Activated T-cell treated with anti-CD3 and anti-CD28 coated beads for 1 hour (primary cell): Measurements from ENCODE around the gene TMX1.

Experiments used
- DNase-seq: peaks from one replicate; pipeline ENCODE4 v3.0.0-alpha.2; 2020; ENCODE audit warnings: low read depth

The TMX1 gene

GRCh38 chr14:51242545-51243490 lies 2.8 kb downstream of the TMX1 start:
- no peak for DNase-seq

- DNase-seq: no peak
These were observed 4.5 kb downstream of the TMX1 start for GRCh38 chr14:51244591-51244990.

GRCh38 chr14:51246032-51246431 lies 6.0 kb downstream of the TMX1 start:
- no peak for DNase-seq

- DNase-seq: no peak
These were observed 8.3 kb downstream of the TMX1 start for GRCh38 chr14:51248016-51248987.

GRCh38 chr14:51251486-51251885 lies 11.4 kb downstream of the TMX1 start:
- DNase-seq: no peak

DNA sequence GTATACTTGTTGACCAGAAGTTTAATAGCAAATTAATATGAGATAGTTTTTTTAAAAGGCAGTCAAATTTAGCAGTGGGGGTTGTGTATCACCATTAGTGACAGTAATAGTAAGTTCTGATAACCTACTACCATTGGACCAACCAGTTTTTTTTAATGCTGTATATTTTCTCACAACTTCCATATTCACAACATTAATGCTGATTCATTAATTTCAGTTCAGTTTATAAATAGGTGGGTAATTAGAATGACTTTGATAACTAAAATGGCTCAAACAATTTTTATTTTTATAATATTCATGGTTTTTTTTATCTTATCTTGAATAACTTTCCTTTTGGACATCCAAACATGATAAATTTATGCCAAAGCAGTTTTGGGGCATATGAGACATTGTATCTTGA lies 13.8 kb downstream of the TMX1 start:
- no peak for DNase-seq

- no peak for DNase-seq
These were observed 18.2 kb downstream of the TMX1 start for GRCh38 chr14:51258280-51258679.

GRCh38 chr14:51258788-51259187 lies 18.7 kb downstream of the TMX1 start:
- no peak for DNase-seq

DNA sequence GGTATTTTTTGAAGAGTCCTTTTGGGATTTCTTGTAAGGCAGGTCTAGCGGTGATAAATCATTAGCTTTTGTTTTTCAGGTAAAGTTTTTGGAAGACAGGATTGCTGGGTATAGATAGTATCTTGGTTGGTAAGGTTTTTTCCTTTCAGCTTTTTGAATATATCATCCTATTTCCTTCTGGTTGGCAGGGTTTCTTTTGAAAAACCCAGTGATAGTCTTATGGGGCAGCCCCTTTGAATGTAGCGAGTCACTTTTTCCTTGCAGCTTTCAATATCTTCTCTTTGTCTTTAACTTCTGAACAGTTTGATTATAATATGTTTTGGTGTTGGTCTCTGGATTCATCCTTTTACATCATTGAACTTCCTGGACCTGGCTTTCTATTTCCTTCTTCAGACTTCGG lies 20.2 kb downstream of the TMX1 start:
- no peak for DNase-seq

DNA sequence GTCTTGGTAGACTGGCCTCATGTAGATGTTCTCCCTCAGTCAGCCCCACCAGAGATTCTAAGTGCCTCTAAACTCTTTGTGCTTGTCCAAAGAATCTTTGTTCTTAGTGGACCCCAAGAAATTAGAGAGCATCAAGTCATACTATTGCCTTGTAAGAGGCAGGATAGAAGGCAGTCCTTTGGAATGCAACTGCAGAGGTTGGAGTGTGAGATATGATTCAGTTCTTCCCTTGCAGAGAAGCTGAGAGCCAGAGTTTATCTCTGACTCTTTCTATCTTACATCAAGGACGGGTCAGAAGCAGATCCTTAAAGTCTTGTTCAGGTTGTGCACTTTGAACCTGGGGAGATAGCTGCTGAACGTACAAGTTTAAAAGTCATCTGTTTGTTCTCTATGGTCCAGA lies 21.1 kb downstream of the TMX1 start:
- DNase-seq: no peak

- DNase-seq: no peak
These were observed 22.8 kb downstream of the TMX1 start for GRCh38 chr14:51262868-51263267.

GRCh38 chr14:51269634-51270033 lies 29.6 kb downstream of the TMX1 start:
- no peak for DNase-seq

DNA sequence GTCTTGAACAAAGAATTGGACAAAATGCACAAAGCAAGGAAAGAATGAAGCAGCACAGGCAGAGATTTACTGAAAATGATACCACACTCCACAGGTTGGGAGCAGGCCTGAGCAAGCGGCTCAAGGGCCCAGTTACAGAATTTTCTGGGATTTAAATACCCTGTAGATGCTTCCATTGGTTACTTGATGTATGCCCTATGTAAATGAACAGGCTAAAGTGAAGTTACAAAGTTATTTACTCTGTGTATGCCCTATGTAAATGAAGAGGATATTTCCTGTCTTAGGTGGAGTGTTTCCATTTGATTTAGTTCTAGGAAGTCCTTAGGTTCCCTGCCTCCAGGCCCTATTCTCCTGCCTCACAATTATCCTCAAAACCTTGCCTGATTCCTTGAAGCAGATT lies 36.6 kb downstream of the TMX1 start:
- no peak for DNase-seq

GRCh38 chr14:51277753-51278415 lies 37.8 kb downstream of the TMX1 start:
- DNase-seq: no peak

DNA sequence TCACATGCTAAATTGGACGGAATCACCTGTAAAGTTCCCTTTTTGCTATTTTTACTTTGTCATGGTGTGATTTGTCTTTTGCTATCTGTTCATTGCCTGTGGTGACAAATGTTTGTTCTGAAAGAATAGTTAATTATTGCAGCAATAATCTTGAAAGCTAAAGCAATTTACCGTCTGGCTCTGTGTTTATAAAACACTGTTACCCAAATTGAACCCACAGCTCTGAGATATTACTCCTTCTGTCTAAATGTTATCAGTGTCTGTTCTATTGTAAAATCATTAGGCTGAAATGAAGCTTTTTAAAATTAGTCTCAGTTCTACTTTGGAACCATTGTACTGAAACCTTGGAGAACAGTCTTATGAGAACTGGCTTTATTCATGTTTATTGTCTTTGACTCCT lies 42.5 kb downstream of the TMX1 start:
- no peak for DNase-seq

- no peak for DNase-seq
These were observed 43.5 kb downstream of the TMX1 start for GRCh38 chr14:51283402-51284085.

DNA sequence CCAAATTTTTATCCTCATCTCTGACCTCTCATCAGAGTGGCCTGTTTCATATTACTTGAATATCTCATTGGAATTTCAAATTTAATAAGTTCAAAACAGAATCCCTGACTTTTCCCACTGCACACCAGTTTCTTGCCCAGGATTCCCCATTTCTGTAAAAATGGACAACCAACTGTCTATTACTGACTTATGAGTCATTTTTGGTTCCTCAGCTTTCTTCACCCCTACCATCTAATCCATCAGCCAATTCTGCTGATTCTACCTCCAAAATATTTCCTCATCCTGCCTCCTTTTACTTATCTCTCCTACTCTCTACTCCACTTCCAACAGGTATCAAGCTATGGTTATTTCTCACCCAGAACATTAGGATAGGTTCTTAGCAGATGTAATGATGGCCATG lies 44.2 kb downstream of the TMX1 start:
- DNase-seq: no peak

GRCh38 chr14:51285120-51285519 lies 45.1 kb downstream of the TMX1 start:
- no peak for DNase-seq

- DNase-seq: no peak
These were observed 49.1 kb downstream of the TMX1 start for GRCh38 chr14:51289169-51289568.

DNA sequence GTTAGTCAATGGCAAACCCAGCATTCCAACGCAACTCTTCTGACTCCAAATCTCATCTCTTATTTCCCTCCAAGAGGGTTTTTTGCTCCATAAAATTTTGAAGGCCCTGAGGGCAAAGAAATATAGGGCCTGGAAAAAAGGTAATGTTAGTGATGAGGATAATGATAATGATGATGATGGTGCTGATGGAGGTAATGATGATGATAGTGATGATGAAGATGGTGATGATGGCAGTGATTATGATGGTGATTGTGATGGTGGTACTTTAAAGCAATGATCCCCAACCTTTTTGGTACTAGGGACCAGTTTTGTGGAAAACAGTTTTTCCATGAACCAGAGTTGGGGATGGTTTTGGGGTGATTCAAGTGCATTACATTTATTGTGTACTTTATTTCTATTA lies 50.1 kb downstream of the TMX1 start:
- DNase-seq: no peak

GRCh38 chr14:51291016-51291415 lies 51.0 kb downstream of the TMX1 start:
- DNase-seq: no peak
